Transverse colon (tissue), 4 donors: ENCODE data around the gene RTN4RL1. TPM values are rescaled to one million over a fixed set of nuclear protein-coding genes. Genes with fewer than 3 reads are reported as not detected.

Source experiments
- DNase-seq: peaks from one replicate; pipeline ENCODE4 v3.0.0-alpha.2; 2019
- H3K27ac ChIP-seq, 4 donors: fragments of 200-600 bp; sonication (generic); 2 replicates each; pipeline ENCODE4 v1.5.1; 2016 to 2018; ENCODE audit warnings: inconsistent platforms in 4 of 4
- H3K27me3 ChIP-seq: fragments of 200-600 bp; sonication (generic); 2 replicates; pipeline ENCODE4 v1.5.1; 2017; ENCODE audit warnings: inconsistent platforms
- H3K36me3 ChIP-seq, 4 donors: fragments of 200-600 bp; sonication (generic); 2 replicates each; pipeline ENCODE4 v1.5.1; 2017 to 2019; ENCODE audit warnings: inconsistent platforms in 4 of 4
- H3K4me1 ChIP-seq, 4 donors: fragments of 200-600 bp; sonication (generic); 2 replicates each; pipeline ENCODE4 v1.5.1; 2017 to 2020; ENCODE audit warnings: inconsistent platforms in 4 of 4
- H3K4me3 ChIP-seq, 4 donors: fragments of 200-600 bp; sonication (generic); 1 replicate in 1 of 4; 2 replicates in 3 of 4; pipeline versions ENCODE4 v1.5.1 to v1.6.1; 2017 to 2019; ENCODE audit warnings: inconsistent platforms in 4 of 4
- H3K9me3 ChIP-seq, 2 donors: fragments of 200-600 bp; sonication (generic); 2 replicates each; pipeline ENCODE4 v1.5.1; 2017 to 2019; ENCODE audit warnings: inconsistent platforms in 2 of 2
- EP300 ChIP-seq: sonication (generic); formaldehyde crosslinking; IDR thresholded peaks from one replicate; pipeline ENCODE4 v1.6.1; 2017; ENCODE audit warnings: antibody characterized with exemption, low read depth
- POLR2A ChIP-seq: fragments of 450-650 bp; IDR thresholded peaks from one replicate; pipeline ENCODE4 v1.6.1; 2016; ENCODE audit warnings: antibody characterized with exemption, mild to moderate bottlenecking, moderate library complexity
- POLR2AphosphoS5 ChIP-seq, 3 donors: sonication (generic); formaldehyde crosslinking; IDR thresholded peaks; one replicate each; pipeline ENCODE4 v1.6.1; 2016; ENCODE audit warnings: antibody characterized with exemption in 3 of 3
- WGBS, 2 donors: methylation state at CpG; one replicate each; pipeline ENCODE4 v1.1.5; 2018; ENCODE audit warnings: low coverage in 1 of 2; 5-methylcytosine and 5-hydroxymethylcytosine counted together
- in situ Hi-C, 4 donors: fragments of 200-750 bp; cut with MboI; loops; one replicate each; pipeline versions ENCODE4 v1.15.0 to v1.15.1; 2017; ENCODE audit warnings: low sequenced_read_pairs in 3 of 4, low pct_ligation_motif_present in 1 of 4, low pct_unique_long_range_greater_than_20kb in 1 of 4
- intact Hi-C: fragments of 100-400 bp; cut with DNase I; formaldehyde crosslinking; loops from one replicate; pipeline ENCODE4 v1.15.1; 2023; ENCODE audit warnings: low total_unique reads
- total RNA-seq, 4 donors: library from RNA; depleted of rRNA; stranded (reverse); fragments of >200 nt; gene quantifications; one replicate each; pipeline ENCODE4 v1.1.0, GENCODE V29; 2016
- TF ChIP-seq, protein P1 (sequence below), 5 experiments: fragments of 200-600 bp in 3 of 5; fragments of 450-650 bp in 2 of 5; sonication (generic) in 3 of 5; IDR thresholded peaks; 1 replicate in 2 of 5; 2 replicates in 3 of 5; pipeline ENCODE4 v1.5.1; 2016 to 2017; ENCODE audit warnings: antibody characterized with exemption in 5 of 5, inconsistent platforms in 3 of 5, mild to moderate bottlenecking in 2 of 5, moderate library complexity in 1 of 5

RTN4RL1 gene
- total RNA-seq, 4 donors from 2014 or later, result 0.27 to 0.60 (median 0.48) TPM; not detected in 1

DNA sequence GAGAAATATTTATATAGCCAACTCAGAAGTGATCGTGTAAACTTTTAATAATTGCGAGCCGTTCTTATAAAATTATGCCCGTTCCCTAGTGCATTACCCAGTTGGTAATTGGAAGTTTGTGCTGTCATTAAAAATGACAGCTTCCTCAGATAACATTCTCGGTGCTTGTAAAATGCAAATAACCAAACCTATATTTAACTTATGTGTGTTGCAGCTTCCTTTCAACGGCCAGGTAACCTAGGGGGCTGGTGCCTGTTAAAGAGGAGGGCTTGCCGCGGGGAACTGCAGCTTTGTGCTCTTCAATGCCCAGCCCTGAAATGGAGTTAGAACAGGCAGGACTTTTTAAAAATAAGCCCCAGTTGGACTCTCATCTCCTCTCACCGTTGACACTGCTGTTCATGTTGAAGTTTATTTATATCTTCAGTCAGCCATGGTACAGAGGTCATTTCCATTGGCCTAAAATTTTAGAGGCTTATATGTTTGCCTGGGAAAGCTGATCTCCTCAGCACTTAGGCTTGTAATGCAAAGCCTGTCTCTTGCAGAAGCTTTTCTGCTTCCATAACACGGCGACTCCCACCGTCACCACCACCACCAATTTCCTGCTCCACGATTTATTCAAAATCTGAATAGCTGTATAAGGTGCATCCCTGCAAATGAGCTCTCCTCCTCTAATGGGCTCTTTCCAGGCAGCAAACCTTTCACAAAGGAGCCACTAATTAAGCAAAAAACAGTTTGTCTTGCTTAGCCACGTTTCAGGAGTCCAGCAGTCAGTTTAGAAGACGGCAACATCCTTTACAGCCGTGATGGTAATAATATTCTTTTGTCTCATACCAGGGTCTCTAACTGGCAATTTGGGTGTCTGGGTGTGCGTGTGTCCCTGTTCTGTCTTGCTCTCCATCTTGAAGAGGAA is 120.6 kb downstream of the RTN4RL1 start:
- TF ChIP-seq EP300 (no peak), POLR2A (no peak), POLR2AphosphoS5 (IDR thresholded peaks at IDR 0.05) (no peak)
- TF ChIP-seq, protein P1, sequence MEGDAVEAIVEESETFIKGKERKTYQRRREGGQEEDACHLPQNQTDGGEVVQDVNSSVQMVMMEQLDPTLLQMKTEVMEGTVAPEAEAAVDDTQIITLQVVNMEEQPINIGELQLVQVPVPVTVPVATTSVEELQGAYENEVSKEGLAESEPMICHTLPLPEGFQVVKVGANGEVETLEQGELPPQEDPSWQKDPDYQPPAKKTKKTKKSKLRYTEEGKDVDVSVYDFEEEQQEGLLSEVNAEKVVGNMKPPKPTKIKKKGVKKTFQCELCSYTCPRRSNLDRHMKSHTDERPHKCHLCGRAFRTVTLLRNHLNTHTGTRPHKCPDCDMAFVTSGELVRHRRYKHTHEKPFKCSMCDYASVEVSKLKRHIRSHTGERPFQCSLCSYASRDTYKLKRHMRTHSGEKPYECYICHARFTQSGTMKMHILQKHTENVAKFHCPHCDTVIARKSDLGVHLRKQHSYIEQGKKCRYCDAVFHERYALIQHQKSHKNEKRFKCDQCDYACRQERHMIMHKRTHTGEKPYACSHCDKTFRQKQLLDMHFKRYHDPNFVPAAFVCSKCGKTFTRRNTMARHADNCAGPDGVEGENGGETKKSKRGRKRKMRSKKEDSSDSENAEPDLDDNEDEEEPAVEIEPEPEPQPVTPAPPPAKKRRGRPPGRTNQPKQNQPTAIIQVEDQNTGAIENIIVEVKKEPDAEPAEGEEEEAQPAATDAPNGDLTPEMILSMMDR (IDR thresholded peaks at IDR 0.05), result no peak
- no peaks in the 10 kb centered on the region for H3K36me3 ChIP-seq
- DNase-seq, result no peak
- no peak overlapping the region for H3K27ac ChIP-seq
- intact Hi-C loops (no loop called here), in situ Hi-C loops (loop anchor here in 2 of 4 donors (10.0 kb wide), 2 partner anchors 110 to 120 kb away; partner anchors contain the start of gene RTN4RL1 (in 1 of the 2))
- H3K27me3 ChIP-seq, result peaks cover 57% of the 10 kb centered on the region
- 41 to 48% methylated on average over 6 to 17 of the region's 17 CpGs for WGBS, 2 donors
- no peaks in the 10 kb centered on the region for H3K9me3 ChIP-seq
- H3K4me3 ChIP-seq, result no peak overlapping the region
- peaks cover 7 to 28% (median 12%) of the 10 kb centered on the region in 4 donors for H3K4me1 ChIP-seq

- peaks cover 0 to 19% (median 6%) of the 10 kb centered on the region in 4 donors for H3K36me3 ChIP-seq
- WGBS, 2 donors, result 82 to 89% methylated on average over 8 of the region's 8 CpGs
- peaks cover 7% of the 10 kb centered on the region for H3K27me3 ChIP-seq
- no peak for TF ChIP-seq POLR2A
- TF ChIP-seq, protein P1 (IDR thresholded peaks at IDR 0.05), result peak in 1 of 5 experiments; percentile 15
- in situ Hi-C loops (loop anchor here in 1 of 4 donors (25.0 kb wide), 1 partner anchor 388 kb away; no protein-coding TSS in a partner anchor), intact Hi-C loops (no loop called here)
- no peaks in the 10 kb centered on the region for H3K9me3 ChIP-seq
- H3K4me3 ChIP-seq, result no peak overlapping the region
- no peak overlapping the region for H3K27ac ChIP-seq
- no peak for DNase-seq
- H3K4me1 ChIP-seq, result peaks cover 0 to 4% (median 0%) of the 10 kb centered on the region in 4 donors
Measured at GRCh38 chr17:1899403-1900000, 125.6 kb downstream of the RTN4RL1 start.

DNA sequence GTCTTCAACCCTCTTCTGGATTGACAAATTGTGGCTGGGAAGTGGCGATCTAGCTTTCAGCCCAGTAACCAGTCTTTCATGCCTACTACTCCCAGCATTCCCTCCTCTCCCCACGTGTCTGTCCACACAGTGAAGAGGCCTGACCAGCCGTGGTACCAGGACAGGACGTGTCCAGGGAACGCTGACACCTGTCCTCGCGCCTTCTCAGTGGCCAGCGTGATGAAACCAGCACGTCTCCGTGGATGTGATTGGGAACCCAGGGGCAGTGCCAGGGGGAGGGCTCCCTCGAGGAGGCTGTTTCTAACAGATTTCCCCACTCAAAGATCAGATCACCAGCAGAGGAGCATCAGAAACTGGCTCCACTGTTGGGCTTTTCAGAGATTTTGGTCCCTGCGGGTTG is 126.3 kb downstream of the RTN4RL1 start:
- WGBS, 2 donors, result 89% methylated on average over 12 of the region's 12 CpGs; no CpG with 5 or more reads in 1 of the 2 donors
- H3K27ac ChIP-seq, result no peak overlapping the region
- intact Hi-C loops, result no loop called here
- TF ChIP-seq POLR2AphosphoS5 (IDR thresholded peaks at IDR 0.05) (no peak), POLR2A (no peak), EP300 (no peak)
- TF ChIP-seq, protein P1 (IDR thresholded peaks at IDR 0.05), result no peak
- no peak for DNase-seq
- peaks cover 0 to 19% (median 6%) of the 10 kb centered on the region in 4 donors for H3K36me3 ChIP-seq
- H3K9me3 ChIP-seq, result no peaks in the 10 kb centered on the region
- peaks cover under 1% of the 10 kb centered on the region for H3K27me3 ChIP-seq
- in situ Hi-C loops, result loop anchor here in 1 of 4 donors (25.0 kb wide), 1 partner anchor 388 kb away; no protein-coding TSS in a partner anchor
- no peaks in the 10 kb centered on the region for H3K4me1 ChIP-seq
- H3K4me3 ChIP-seq, result no peak overlapping the region

DNA sequence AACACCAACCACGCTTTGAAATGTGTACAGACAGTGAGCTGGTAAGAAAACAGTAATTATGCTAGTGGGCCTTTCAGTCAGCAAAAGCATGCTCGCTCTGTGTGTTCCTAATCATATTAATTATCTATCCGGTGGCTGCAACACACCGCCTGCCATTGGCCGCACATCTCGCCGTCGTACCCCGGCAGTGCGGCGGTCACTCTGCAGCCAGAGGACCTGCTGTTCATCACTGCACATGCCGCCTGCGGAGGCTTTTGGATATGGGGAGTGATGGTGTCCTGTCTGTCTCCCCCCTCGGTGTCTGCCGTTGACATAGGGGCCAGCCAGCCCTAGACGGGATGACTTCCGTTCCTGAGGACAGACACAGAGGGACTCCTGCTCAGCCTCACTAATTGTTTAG is 126.8 kb downstream of the RTN4RL1 start:
- Histone ChIP-seq H3K4me3 (no peak overlapping the region), H3K27ac (no peak overlapping the region), H3K4me1 (no peaks in the 10 kb centered on the region), H3K27me3 (no peaks in the 10 kb centered on the region), H3K36me3 (peaks cover 0 to 19% (median 6%) of the 10 kb centered on the region in 4 donors), H3K9me3 (no peaks in the 10 kb centered on the region)
- in situ Hi-C loops (loop anchor here in 1 of 4 donors (25.0 kb wide), 1 partner anchor 389 kb away; no protein-coding TSS in a partner anchor), intact Hi-C loops (no loop called here)
- 50 to 86% methylated on average over 1 to 17 of the region's 17 CpGs for WGBS, 2 donors
- no peak for TF ChIP-seq POLR2A
- TF ChIP-seq EP300, result no peak
- no peak for TF ChIP-seq POLR2AphosphoS5 (IDR thresholded peaks at IDR 0.05)
- TF ChIP-seq, protein P1 (IDR thresholded peaks at IDR 0.05), result no peak
- DNase-seq, result no peak
